ENCODE data around the gene WDFY1. TPM values are rescaled to one million over a fixed set of nuclear protein-coding genes. Genes with fewer than 3 reads are reported as not detected.

WDFY1 gene
- total and polyA plus RNA-seq, 11 donors, result 5.6 to 30.5 (median 14.2) TPM

DNA sequence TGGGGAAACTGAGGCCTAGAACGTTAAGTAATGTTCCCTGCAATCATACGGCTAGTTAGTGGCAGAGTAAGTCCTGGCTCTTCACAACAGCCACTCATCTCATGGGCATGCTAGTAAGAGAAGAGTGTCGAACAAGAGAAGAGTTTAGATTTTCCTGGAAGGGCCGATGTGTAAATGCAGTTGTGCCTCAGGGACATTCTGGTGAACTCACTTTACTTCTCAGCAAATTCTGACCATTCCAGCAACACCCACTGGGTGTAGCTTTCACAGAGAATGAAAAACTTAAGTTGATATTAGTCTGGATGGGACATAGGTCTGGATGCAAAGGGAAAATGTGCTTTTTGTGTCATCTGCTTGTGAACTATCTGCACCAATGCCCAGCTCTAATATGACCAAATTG lies 35.7 kb upstream of the WDFY1 start:
- H3K36me3 ChIP-seq, result peaks cover 0 to 77% (median 16%) of the 10 kb centered on the region in 9 donors
- no peaks in the 10 kb centered on the region for H3K4me1 ChIP-seq
- H3K4me3 ChIP-seq, result no peak overlapping the region
- WGBS, 4 donors, result 85 to 93% (median 90%) methylated on average over 4 of the region's 4 CpGs
- no peaks in the 10 kb centered on the region for H3K27me3 ChIP-seq
- no peak for ATAC-seq
- H3K27ac ChIP-seq, result no peak overlapping the region
- no peaks in the 10 kb centered on the region for H3K9me3 ChIP-seq
- no peak for TF ChIP-seq POLR2A (IDR thresholded peaks at IDR 0.05)
- no peak for TF ChIP-seq CTCF (IDR thresholded peaks at IDR 0.05)
- no peak for DNase-seq
- intact Hi-C loops (cut with DNase I), result loop anchor here in 1 of 10 donors (10.0 kb wide), 1 partner anchor 664 kb away; no protein-coding TSS in a partner anchor

- intact Hi-C loops (cut with DNase I), result loop anchor here in 1 of 10 donors (10.0 kb wide), 1 partner anchor 664 kb away; no protein-coding TSS in a partner anchor
Measured at GRCh38 chr2:223980397-223980735, 35.2 kb upstream of the WDFY1 start.

DNA sequence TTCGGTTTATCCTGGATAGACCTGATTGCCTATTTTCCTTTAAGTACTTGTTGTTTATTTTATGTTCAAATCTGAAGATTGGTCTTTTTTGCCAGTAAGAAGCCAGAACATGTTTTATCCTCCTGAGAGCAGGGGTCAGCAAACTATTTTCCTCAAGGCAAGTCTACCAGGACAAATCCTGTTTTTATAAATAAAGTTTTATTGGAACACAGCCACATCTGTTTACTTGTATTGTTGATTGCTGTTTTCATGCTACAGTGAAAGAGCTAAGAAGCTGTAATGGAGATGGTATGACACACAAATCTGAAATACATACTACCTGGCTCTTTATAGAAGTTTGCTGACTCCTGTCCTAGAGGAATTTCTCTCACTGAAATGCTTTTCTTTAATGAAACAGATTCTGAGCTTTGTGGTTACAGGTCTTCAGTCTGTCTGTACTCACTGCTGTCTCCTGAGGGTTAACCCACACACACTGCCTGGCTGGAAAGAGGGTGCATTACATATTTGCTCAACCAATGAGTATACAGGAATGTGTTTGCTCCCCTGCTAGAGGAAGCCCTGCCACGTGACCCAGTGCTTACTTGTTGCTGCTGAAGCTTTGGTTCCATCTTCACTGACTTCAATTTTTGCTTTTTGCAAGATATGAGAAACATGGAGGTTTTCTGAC lies 34.7 kb upstream of the WDFY1 start:
- intact Hi-C loops (cut with DNase I), result loop anchor here in 2 of 10 donors (10.0 kb wide), 2 partner anchors 395 to 665 kb away; no protein-coding TSS in a partner anchor
- peaks cover 0 to 83% (median 16%) of the 10 kb centered on the region in 9 donors for H3K36me3 ChIP-seq
- 76 to 79% (median 78%) methylated on average over 2 of the region's 2 CpGs for WGBS, 4 donors

More at GRCh38 chr2:223980397-223980735, 35.2 kb upstream of the WDFY1 start:
- 67 to 90% (median 83%) methylated on average over 1 of the region's 1 CpG for WGBS, 4 donors
- Histone ChIP-seq H3K27ac (no peak overlapping the region), H3K27me3 (no peaks in the 10 kb centered on the region), H3K4me1 (no peaks in the 10 kb centered on the region), H3K36me3 (peaks cover 0 to 79% (median 16%) of the 10 kb centered on the region in 9 donors), H3K4me3 (no peak overlapping the region), H3K9me3 (no peaks in the 10 kb centered on the region)
- no peak for TF ChIP-seq POLR2A (IDR thresholded peaks at IDR 0.05)
- TF ChIP-seq CTCF (IDR thresholded peaks at IDR 0.05), result no peak
- ATAC-seq (no peak), DNase-seq (no peak)

More for the DNA sequence above, 34.7 kb upstream of the WDFY1 start:
- Histone ChIP-seq H3K27me3 (no peaks in the 10 kb centered on the region), H3K4me3 (no peak overlapping the region), H3K9me3 (no peaks in the 10 kb centered on the region), H3K4me1 (no peaks in the 10 kb centered on the region), H3K27ac (no peak overlapping the region)
- DNase-seq (no peak), ATAC-seq (no peak)
- TF ChIP-seq CTCF (IDR thresholded peaks at IDR 0.05) (no peak), POLR2A (IDR thresholded peaks at IDR 0.05) (no peak)

Measured in heart left ventricle (tissue), 16 donors.